ENCODE results near the gene NADSYN1. TPM values are rescaled to one million over a fixed set of nuclear protein-coding genes. Genes with fewer than 3 reads are reported as not detected.

NADSYN1 gene
- total RNA-seq, 1 experiment from 2014 or later = 45.1 TPM

GRCh38 chr11:71519546-71519945 lies 66.5 kb downstream of the NADSYN1 start:
- ATAC-seq (no peak), DNase-seq (ENCODE audit: low spot score) (no peak)
- Mint-ChIP-seq H3K27me3 (ENCODE audit: low read depth) (peaks cover 8% of the 10 kb centered on the region), H3K4me3 (no peak overlapping the region), H3K36me3 (no peaks in the 10 kb centered on the region), H3K4me1 (no peaks in the 10 kb centered on the region), H3K27ac (no peak overlapping the region), H3K9me3 (peaks cover 18% of the 10 kb centered on the region)
- TF ChIP-seq ZNF671 (CRISPR knock-in tag; IDR thresholded peaks at IDR 0.05) (no peak), AFF4 (CRISPR knock-in tag; IDR thresholded peaks at IDR 0.05; ENCODE audit: borderline replicate concordance) (no peak), ATF1 (CRISPR knock-in tag; IDR thresholded peaks at IDR 0.05) (no peak), FOXP1 (CRISPR knock-in tag; IDR thresholded peaks at IDR 0.05; ENCODE audit: borderline replicate concordance) (no peak), ZBTB43 (CRISPR knock-in tag; IDR thresholded peaks at IDR 0.05) (no peak), CREM (CRISPR knock-in tag; IDR thresholded peaks at IDR 0.05) (no peak), TP53 (CRISPR knock-in tag; IDR thresholded peaks at IDR 0.05) (no peak), EMX1 (CRISPR knock-in tag; IDR thresholded peaks at IDR 0.05) (no peak), CREB1 (CRISPR knock-in tag; IDR thresholded peaks at IDR 0.05) (no peak)
- CTCF ChIA-PET = interaction anchor here (1.0 to 1.6 kb wide), 2 partner anchors 13 to 61 kb away, joined by 3 to 4 read pairs; no protein-coding TSS in a partner anchor
- POLR2A ChIA-PET = no interaction called here

- POLR2A ChIA-PET = no interaction called here
Observed at GRCh38 chr11:71525188-71525937, 72.4 kb downstream of the NADSYN1 start.

More at GRCh38 chr11:71525188-71525937, 72.4 kb downstream of the NADSYN1 start:
- CTCF ChIA-PET = interaction anchor here (0.6 to 1.0 kb wide), 2 partner anchors 38 kb away, joined by 3 to 4 read pairs; no protein-coding TSS in a partner anchor
- ATAC-seq = no peak
- no peak overlapping the region for H3K27ac Mint-ChIP-seq
- H3K36me3 Mint-ChIP-seq = no peaks in the 10 kb centered on the region; the same call in 1 of the 2 replicates
- no peak for TF ChIP-seq ZNF138 (CRISPR knock-in tag; conservative IDR thresholded peaks at IDR 0.05)
- no peak for TF ChIP-seq ESRRA (CRISPR knock-in tag; IDR thresholded peaks at IDR 0.05; ENCODE audit: borderline replicate concordance)
- TF ChIP-seq OVOL2 (CRISPR knock-in tag; IDR thresholded peaks at IDR 0.05; ENCODE audit: borderline replicate concordance) = no peak
- no peak for TF ChIP-seq IRF2 (CRISPR knock-in tag; IDR thresholded peaks at IDR 0.05; ENCODE audit: borderline replicate concordance, low read depth)
- no peak for TF ChIP-seq MXD4 (CRISPR knock-in tag; IDR thresholded peaks at IDR 0.05; ENCODE audit: borderline replicate concordance)
- no peak for TF ChIP-seq RORB (CRISPR knock-in tag; IDR thresholded peaks at IDR 0.05)
- no peak for TF ChIP-seq NR3C1 (CRISPR knock-in tag; conservative IDR thresholded peaks at IDR 0.05; ENCODE audit: low read depth)
- no peak for TF ChIP-seq ZMAT4 (CRISPR knock-in tag; IDR thresholded peaks at IDR 0.05)
- no peak for TF ChIP-seq CREB1 (CRISPR knock-in tag; IDR thresholded peaks at IDR 0.05)
- no peak for TF ChIP-seq KAT7 (CRISPR knock-in tag; IDR thresholded peaks at IDR 0.05; ENCODE audit: borderline replicate concordance)
- TF ChIP-seq ZBTB43 (CRISPR knock-in tag; IDR thresholded peaks at IDR 0.05) = no peak
- no peak for TF ChIP-seq NR2C2 (CRISPR knock-in tag; IDR thresholded peaks at IDR 0.05)
- no peak for TF ChIP-seq ZSCAN18 (CRISPR knock-in tag; IDR thresholded peaks at IDR 0.05)
- no peak for TF ChIP-seq ZNF281 (CRISPR knock-in tag; IDR thresholded peaks at IDR 0.05)
- no peak for TF ChIP-seq ZNF263 (CRISPR knock-in tag; IDR thresholded peaks at IDR 0.05; ENCODE audit: low read depth)
- H3K9me3 Mint-ChIP-seq = peaks cover 21% of the 10 kb centered on the region
- H3K27me3 Mint-ChIP-seq (ENCODE audit: low read depth) = peaks cover 18% of the 10 kb centered on the region
- 0 out of 2 replicates have a peak, but pooled peaks cover 3% of the 10 kb centered on the region for H3K4me1 Mint-ChIP-seq
- H3K4me3 Mint-ChIP-seq = no peak overlapping the region
- DNase-seq (ENCODE audit: low spot score) = no peak

All from WTC11 (cell line).